GM12875 (cell line): ENCODE measurements around the gene PSMD12.
"Not testable (repeated sequence)": the region's sequence is repeated elsewhere in the genome, so short reads cannot be mapped to it uniquely, and the experiment has no call there.

Source experiments
- H3K4me3 ChIP-seq: one replicate; pipeline ENCODE4 v1.5.1; 2011; ENCODE audit warnings: low read depth, low read length, control low read depth
- TF ChIP-seq, protein P1 (sequence below): IDR thresholded peaks from 2 replicates; pipeline ENCODE4 v1.5.1; 2011; ENCODE audit warnings: low read depth, mild to moderate bottlenecking, control low read depth, inconsistent platforms, low read length, moderate library complexity, borderline replicate concordance; ENCODE audit not compliant: insufficient read depth

The PSMD12 gene

DNA sequence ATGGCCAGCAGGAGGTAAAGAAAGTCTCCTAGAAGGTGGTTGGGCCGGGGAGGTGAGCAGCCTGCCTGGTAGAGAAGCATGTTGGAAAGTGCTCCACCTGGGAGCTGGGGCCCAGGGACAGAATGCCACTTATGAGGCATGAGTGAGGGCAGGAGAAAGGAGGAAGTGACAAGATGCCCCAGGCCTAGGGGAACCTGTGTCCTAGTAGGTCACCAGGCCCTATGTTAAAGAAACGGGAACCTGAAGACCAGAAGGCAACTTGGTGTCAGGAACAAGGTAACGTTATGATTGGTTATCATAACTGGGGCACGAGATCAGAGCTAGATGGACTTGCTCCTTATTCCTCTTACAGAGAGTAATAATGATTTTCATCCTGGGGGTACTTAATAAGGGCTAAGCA, 45.0 kb upstream of the PSMD12 start:
- H3K4me3 ChIP-seq = no peak overlapping the region
- TF ChIP-seq, protein P1, sequence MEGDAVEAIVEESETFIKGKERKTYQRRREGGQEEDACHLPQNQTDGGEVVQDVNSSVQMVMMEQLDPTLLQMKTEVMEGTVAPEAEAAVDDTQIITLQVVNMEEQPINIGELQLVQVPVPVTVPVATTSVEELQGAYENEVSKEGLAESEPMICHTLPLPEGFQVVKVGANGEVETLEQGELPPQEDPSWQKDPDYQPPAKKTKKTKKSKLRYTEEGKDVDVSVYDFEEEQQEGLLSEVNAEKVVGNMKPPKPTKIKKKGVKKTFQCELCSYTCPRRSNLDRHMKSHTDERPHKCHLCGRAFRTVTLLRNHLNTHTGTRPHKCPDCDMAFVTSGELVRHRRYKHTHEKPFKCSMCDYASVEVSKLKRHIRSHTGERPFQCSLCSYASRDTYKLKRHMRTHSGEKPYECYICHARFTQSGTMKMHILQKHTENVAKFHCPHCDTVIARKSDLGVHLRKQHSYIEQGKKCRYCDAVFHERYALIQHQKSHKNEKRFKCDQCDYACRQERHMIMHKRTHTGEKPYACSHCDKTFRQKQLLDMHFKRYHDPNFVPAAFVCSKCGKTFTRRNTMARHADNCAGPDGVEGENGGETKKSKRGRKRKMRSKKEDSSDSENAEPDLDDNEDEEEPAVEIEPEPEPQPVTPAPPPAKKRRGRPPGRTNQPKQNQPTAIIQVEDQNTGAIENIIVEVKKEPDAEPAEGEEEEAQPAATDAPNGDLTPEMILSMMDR = no peak

DNA sequence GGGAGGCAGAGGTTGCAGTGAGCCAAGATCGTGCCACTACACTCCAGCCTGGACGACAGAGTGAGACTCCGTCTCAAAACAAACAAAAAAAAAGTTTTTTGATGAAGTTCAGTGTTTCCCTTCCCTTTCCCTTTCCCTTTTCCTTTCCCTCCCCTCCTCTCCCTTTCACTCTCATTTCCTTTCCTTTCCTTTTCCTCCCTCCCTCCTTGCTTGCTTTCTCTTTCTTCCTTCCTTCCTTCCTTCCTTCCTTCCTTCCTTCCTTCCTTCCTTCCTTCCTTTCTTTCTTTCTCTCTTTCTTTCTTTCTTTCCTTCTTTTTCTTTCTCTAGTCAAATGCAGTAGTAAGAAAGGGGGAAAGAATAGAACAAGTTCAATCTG, 42.1 kb upstream of the PSMD12 start:
- not testable (repeated sequence) for H3K4me3 ChIP-seq

DNA sequence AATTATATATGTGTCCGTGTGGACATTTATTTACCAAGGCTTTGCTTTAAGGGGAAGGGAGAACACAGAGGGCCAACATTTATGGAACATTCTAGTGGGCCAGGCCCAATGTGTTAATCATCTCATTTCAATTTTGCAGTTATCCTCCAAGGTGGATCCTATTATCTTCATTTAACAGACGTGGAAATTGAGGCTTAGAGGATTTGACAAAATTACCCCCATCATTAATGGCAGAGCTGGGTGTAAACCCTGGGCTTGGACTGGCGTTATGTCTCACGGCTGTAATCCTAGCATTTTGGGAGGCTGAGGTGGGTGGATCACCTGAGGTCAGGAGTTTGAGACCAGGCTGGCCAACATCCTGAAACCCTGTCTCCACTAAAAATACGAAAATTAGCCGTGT, 37.1 kb upstream of the PSMD12 start:
- H3K4me3 ChIP-seq = no peak overlapping the region
- TF ChIP-seq, protein P1 = no peak

GRCh38 chr17:67403065-67403464, 36.7 kb upstream of the PSMD12 start:
- TF ChIP-seq, protein P1 = no peak
- no peak overlapping the region for H3K4me3 ChIP-seq

GRCh38 chr17:67401598-67402504, 35.5 kb upstream of the PSMD12 start:
- no peak overlapping the region for H3K4me3 ChIP-seq
- TF ChIP-seq, protein P1 = no peak

DNA sequence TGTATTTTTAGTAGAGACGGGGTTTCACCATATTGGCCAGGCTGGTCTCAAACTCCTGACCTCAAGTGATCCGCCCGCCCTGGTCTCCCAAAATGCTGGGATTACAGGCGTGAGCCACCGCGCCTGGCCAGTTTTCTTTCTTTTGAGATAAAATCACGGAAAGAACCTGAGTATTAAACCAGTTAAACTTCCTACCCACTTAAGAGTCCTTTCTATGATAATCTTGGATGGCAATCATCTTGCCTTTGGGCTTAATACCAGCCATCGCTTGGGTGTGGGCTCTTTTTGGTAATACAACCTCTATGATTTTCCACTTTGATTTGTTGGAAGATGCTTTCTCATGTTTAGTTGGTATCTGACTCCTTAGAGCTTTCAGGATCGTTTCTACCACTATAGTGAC, 34.7 kb upstream of the PSMD12 start:
- TF ChIP-seq, protein P1 = no peak
- no peak overlapping the region for H3K4me3 ChIP-seq

- H3K4me3 ChIP-seq = no peak overlapping the region
- TF ChIP-seq, protein P1 = no peak
Observed at GRCh38 chr17:67400193-67400592, 33.8 kb upstream of the PSMD12 start.

- no peak overlapping the region for H3K4me3 ChIP-seq
- TF ChIP-seq, protein P1 = no peak
Observed at GRCh38 chr17:67399676-67400075, 33.3 kb upstream of the PSMD12 start.
